NCI-H187 treated with DMSO at 0.1 percent for 48 hours (cell line): Measurements from ENCODE around the gene TPRA1.

Source experiments
- DNase-seq: peaks from one replicate; lab custom pipeline; 2025; lab: John Stamatoyannopoulos, UW

Gene TPRA1

DNA sequence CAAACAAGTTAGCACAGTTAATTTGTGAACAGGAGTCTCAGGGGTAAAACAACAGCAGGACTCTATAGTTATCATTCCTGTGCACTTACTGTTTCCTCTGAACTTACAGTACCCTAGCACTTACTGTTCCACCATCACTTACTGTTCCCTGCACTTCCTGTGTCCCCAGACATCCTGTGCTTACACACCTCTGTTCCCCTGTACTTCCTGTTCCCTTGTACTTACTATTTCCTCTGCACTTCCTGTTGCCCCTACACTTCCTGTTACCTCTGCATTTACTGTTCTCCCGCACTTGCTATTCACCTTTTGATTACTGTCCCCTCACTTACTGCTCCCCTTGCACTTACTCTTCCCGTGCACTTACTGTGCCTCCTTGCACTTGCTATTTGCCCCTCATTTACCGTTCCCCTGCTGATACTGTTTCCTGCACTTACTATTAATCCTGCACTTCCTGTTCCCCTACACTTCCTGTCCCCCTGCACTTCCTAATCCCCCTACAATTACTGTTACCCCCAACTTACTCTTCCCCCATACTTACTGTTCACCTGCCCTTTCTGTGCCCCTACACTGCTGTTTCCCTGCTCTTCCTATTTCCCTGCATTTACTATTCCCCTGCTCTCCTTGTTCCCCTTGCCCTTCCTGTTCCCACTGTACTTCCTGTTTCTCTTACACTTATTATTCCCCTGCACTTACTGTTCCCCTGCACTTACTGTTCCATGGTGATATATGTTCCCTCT, 30.3 kb downstream of the TPRA1 start:
- DNase-seq = no peak

DNA sequence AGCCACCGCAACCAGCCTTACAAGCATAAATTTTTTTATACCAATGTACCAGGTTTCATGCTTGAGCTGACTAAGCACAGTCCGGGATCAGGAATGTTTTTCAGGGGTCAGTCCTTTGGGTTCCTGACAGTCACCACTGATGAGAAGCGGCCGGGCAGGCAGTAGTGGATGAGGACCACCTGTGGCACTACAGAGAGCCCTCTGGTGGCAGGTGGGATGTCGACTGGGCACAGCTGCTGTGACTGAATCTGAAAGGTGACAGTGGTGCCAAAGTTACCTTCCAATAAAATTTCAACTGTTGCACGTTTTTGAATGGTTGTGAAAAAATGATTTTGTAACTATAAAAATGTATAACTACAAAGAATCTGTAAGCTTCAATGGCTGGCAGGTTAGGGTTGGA, 34.0 kb downstream of the TPRA1 start:
- no peak for DNase-seq

DNA sequence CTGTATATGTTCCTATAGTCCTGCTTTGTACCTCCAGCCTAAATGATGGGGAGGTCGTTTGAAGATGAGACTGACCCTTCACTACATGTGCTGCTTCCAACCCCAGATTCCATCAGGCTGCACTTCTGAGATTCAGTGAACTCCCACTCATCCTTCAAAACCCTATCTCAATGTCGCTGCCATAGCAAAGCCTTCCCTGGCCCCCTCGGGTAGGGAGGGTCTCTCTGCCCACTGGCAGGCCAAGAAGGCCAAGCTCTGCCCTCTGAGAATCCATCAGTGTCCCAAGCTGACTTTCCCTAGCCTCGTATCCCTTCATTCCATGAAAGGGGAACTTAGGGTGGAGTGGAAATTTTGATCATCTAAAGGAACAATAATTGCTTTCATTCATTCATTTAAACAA, 35.4 kb downstream of the TPRA1 start:
- DNase-seq = no peak

DNA sequence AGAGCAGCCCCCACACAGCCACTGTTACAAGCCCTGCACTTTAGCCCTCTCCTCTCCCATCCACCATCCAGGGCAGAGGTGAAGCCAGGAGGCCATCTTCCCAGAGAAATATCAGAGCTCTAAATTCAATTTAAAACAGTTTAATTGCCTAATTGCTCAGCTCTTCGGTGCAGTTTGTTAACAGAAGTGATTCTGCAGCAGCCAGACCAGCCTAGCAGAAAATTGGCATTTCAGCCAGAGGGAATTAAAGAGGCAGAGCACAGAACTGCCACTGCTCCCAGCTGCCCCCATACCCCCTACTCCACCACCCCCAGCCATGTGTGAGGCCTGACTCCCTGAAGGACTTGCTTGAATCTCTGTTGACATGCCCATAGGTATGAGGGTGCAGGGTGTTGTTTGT, 38.5 kb downstream of the TPRA1 start:
- DNase-seq = no peak

DNA sequence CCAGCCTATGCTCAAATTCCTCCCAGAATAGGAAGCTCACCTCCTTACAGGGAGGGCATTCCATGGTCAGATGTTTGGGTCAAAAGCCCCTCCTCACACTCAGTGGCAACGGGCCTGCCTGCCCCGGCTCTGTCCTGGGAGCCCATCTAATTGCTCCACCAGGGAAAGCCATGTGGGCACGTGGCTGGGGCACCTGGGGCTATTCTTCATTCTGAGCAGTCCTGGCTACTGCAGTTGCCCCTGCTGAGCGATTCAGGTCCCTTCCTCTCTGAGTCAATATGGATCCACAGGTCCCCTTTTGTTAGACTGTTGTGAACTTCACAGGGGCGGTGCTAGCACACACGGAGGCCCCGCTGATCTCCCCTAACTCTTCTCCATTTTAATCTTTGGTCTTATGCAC, 39.4 kb downstream of the TPRA1 start:
- DNase-seq = no peak

DNA sequence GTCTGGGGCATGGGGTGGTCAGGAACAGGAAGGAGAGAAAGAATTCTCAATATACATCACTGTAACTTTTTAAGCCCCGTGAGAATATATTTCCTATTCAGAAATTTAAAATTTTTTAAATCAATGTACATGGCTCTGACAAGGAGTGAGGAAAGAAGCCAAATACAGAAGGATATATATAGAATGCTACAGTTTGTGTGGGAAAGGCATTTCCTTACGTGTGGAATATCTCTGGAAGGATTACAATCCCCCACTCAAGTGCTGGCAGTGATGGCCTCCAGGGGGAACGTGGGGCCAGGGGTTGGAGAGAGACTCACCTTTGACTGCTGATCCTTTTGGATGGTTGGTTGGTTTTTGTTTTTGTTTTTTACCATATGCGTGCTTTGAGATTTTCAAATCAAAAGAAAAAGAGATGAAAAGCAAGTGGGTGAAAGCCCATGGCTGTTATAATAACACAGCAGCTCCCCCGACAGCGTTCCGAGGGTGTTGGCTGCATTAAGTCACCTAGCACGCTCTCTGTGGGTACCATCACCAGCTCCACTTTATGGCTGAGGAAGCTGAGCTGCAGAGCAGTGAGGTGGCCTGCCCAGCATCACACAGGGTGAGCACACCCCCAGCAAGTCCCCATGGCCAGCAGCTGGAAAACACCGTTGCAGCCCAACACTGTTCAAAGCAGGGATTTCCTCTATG, 39.9 kb downstream of the TPRA1 start:
- DNase-seq = no peak

DNA sequence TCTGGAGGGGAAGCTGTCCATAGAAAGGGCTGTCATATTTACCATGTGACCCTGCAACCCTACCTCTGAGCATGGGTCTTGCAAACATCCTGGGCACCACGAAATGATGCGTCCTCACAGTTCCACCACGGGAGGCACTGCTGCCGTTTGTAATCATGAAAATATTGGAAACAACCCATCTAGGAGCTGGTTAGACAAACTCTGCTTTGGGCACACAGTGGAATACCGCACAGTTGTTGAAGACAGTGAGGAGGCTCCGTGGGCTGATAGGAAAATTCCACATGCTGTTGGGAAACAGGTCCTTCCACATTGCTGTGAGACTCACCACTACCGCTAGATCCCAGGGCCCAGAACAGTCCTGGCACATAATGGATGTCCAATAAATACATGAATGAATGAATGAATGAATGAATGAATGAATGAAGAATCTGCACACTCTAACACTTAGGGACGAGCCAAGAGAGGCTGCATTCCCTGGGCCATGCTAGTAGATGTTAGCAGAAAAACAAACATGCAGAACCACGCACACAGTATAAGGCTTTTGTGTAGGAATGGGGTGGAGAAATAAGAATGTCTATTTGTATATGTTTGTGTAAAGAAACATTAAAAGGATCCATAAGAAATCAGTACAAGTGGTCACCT, 40.6 kb downstream of the TPRA1 start:
- DNase-seq = no peak

DNA sequence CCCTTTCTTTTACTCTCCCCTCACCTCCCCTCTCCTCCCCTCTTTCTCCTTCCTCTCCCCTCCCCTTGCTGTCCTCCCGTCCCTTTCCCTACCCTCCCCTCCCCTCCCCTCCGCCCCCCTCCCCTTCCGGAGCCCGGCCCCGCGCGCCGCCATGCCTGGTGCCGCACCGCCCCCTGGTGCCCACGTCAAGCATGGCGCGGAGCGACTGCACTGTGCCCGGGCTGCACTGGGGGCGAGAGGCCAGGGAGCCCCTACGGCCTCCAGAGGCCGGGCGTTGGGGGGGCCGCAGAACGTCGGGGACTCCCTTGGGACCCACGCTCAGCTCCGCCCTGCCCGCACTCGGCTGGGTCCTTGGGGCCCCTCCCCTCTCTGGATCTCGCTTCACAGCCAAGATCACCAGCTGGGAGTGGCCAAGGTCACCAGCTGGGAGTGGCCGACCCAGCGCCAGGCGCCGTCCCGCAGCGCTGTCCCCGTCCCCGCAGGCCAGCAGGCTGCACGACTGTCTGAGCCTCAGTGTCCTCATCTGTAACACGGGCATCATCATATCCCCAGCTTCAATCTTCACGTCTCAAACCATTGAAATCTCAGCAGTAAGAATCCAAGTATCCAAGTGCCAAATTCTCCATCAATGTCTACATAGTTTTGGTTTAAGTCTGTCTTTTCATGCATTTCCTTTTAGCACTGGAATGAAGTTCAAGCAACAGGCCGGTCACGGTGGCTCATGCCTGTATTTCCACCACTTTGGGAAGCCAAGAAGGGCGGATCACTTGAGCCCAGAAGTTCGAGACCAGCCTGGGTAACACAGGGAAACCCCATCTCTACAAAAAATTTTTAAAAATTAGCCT, 42.5 kb downstream of the TPRA1 start:
- DNase-seq = peak; percentile 28

DNA sequence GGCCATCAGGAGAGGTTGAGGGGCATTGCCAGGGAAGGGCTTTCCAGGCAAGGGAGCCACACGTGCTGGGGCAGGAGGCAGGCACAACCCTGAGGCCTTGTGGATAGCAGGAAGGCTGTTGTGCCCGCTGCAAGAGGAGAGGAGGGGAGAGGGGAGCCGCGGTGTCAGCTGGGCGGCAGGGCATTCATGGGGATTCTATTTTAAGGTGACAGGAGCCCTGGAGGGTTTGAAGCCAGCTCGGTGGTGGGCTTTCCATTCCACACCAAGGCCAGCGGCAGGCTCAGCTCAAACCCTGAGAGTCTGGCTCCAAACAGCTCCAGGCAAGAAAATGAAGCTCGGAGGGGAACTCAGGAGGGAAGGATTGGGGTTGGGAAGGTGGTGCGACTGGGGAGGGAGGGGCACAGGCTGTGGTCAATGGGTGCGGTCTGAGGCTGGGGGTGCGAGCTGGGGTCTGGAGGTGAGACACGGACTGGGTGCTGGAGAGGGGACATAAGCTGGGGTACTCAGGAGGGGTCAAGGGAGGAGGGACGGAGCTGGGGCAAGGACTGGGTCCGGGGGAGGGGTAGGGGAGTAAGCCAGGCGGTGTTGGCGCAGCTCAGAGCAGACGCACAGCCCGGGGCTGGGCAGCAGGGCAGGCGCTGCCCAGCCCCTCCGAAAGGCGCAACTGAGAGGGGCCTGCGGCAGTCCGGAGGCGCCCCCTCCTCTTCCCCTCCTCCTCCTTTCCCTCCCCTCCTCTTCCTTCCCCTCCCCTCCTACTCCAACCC, 43.4 kb downstream of the TPRA1 start:
- DNase-seq = no peak

DNA sequence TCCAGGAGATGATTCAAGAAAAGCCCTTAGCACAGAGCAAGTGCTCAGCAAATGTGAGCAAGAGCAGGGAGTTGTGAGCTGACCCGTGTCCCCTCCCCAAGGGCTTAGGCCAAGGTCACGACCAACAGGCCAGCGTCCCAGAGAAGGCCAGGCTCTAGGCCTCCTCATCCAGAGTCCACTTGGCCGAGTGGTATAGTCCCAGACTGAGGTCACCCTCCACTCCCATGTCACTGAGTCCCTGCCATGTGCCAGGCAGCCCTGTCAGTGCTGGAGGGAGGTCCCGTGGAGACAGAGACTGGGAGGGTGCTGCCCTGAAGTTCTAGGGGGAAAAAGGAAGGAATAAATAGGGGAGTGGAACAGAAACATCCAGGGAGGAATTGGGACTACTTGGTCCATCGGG, 44.0 kb downstream of the TPRA1 start:
- DNase-seq = no peak

DNA sequence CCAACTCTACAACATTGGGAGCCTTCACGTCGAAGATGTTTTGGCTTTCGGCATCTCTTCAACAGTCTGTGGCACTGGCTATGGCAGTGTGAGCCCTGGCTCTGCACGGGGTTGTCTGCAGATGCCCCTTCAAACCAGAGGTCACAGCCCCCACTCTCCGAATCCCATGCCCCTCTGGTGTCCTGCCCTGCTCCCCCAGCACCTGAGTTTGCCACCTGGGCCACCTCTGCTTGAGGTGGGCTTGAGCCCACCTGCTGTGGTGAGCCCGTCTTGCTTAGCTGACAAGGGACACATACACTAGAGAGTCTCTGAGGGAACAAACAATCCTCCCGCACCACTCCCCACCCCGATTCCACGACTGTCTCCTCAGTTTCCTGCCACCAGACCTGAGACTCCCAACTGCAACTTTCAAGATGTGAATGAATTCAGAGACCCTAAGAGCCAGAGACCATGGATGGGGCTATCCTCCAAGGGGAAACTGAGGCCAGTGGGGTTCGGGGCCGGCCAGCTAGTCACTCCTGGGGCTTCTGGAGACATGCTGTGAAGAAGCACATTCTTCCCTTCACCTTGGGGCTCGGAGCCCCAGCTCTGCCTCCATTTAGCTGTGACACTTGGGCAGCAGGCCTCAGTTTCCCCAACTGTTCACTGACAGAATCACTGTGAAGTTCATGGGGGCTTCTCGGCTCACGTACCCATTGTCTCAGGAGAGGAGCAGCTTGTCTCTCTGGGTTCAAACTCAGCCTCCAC, 44.6 kb downstream of the TPRA1 start:
- DNase-seq = no peak

DNA sequence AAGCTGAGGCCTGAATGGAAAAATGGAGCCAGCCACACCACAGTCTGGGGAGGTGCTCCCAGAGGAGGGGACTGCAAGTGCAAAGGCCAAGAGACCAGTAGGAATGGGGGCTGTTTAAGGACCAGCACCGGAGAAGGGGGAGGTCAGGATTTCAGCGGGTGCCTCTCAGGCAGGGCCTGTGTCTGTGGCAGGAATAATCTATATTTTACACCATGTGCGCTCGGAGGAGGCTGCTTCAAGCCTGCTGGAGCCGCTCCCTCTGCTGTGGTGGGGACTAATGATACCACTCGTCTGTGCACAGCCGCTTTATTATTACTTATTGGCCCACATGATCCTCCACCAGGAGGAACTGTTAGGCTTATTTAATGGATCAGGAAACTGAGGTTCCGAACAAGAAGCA, 45.3 kb downstream of the TPRA1 start:
- DNase-seq = no peak

DNA sequence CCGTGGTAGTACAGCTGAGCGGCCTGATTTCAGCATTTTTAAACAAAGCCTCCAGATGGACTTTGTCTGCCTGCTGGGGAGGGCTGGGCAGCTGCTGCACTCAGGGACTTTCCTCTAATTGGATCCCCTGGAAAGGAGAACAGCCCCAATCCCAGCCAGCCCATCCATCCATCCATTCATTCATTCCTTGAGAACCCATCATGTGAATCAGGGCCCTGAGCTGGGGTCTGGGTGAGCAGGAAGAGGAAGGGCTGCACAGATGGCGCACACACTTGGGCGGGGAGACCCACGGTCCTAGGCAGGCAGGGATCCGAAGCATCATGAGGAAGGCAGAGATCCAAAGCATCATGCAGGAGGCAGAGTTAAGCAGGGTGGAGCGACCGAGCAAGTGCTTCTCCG, 45.7 kb downstream of the TPRA1 start:
- DNase-seq = no peak

DNA sequence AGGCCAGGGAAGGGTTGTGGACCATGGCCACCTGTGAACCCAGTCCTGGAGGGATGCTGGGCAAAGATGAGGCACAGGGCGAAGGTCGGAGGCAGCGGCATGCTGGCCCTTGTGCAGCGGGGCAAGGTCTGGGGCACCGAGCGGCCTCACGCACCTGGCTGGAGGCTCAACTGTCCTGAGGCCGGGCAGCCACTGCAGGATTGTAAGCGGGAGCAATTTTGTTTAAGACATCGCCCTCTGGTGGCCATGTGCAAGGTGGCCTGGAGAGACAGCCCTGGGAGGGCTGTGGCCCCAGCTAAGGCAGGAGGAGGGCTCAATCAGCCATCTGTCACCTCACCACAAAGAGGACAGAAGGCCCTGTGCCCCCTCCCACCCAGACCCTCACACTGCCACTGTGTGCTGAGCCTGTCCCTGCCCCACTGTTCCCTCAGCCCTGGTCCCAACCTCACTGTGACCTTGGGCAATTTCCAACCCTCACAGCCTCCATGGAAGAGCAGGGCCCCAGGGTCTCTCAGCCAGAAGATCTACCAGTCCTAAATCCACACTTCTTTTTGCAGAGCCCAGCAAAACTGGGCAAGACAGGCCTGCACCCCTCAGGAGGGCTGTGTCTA, 46.2 kb downstream of the TPRA1 start:
- DNase-seq = no peak

DNA sequence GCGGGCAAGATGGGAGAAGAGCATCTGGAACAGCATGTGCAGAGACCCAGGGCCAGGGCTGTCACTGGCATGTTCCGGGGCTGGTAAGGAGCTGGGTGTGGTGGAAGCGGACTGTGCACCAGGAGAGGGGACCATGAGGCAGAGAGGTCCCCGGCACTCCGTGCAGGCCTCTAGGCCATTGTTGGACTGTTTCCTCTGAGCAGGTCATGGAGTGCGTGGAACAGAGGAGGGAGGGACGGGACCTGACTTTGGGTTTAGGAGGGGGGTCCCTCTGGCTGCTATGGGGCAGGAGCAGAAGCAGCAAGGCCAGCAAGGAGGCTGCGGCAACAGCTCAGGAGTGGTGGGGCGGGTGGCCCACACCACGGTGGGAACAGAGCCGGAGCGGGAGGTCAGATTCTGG, 47.1 kb downstream of the TPRA1 start:
- DNase-seq = no peak

DNA sequence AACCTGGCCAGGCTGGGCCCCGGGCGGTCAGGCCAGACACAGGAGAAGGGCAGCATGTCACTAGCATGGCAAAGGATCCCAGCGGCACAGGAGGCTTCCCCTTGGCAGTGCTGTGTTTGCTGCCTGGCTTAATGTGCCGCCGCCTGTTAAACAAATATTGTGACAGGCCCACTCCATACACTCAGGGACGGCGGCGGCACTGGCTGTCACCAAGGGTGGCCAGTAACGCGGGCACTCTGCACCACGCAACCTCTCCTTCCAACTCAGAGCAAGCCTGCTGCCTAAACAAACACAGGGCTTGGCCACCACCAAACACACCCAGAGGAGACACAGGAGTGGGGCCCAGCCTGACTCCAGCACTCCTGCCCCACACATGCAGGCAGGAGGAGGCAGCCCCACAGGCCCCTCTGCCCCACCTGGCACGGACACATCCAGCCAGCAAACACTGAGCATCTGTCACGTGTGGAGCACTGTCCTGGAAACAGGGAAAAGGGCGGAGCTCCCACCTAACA, 48.0 kb downstream of the TPRA1 start:
- DNase-seq = peak; percentile 71

DNA sequence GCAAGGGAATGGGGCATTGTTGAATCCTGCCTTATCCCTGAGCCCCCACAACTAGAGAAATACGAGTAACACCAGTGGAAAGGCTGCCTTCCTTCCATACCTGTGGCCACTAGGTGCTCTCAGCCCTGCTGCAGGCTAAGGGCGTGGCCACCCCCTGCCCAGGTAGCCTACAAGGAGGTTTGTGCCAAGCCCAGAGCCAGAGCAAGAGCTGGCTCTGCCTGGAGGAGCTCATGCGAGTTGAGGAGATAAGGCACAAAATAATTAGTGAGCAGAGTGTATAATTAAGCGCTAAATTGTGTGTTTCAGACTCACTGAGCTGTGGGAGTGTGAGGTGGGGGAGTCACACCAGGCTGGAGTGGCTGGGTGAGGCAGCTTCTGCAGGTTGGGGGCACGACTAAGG, 49.2 kb downstream of the TPRA1 start:
- no peak for DNase-seq

DNA sequence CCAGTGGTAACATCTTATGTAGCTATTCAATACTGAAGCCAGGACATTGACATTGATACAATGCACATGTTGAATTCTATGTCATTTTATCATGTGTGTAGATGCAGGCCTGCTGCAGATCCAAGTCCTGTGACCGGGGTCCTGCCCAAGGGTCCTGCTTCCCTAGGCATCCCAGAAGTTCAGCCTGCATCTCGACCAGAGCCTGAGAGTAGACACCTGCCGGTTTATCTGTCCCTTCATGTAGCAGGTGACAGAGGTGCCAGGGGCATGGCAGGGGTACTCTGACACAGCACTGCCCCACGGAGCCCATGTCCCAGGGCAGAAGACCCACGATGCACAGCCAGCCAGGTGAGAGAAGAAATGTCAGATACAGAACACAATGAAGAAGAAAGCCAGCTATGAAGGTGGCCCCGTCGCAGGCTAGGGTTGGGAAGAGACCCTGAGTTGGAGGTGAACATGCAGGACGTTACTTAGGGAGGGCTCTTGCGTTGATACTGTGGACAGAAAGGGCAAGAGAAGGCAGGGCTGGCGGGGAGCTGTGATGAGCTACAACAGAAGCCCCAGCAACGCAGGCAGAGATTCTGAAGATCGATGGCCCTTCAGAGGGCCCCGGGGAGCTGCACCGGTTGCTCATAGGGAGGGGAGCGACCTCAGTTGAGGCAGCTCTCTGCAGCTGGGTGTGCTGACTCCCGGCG, 51.0 kb downstream of the TPRA1 start:
- DNase-seq = no peak

DNA sequence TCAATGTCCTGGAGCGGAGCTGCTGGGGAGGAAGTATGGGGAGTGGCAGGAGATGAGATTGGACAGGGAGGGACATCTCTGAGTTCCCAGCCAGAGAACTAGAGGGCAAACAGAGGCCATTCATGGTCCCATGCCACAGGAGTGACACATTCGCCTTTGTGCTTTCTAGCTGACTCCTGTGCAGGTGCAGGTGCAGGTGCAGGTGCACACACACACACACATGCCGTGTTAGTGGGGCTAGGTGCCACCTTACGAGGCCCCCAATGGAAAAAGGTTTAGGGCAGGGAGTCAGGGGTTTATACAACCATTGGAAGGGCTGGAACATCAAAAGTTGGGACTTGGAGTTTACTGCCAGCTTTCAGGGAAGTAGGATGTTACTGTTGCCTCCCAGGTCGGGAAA, 52.0 kb downstream of the TPRA1 start:
- DNase-seq = no peak
